ENCODE data around the gene SAMHD1.
"Not testable (repeated sequence)": the region's sequence is repeated elsewhere in the genome, so short reads cannot be mapped to it uniquely, and the experiment has no call there.

The SAMHD1 gene

GRCh38 chr20:36951979-36952738, 651 bp upstream of the SAMHD1 start:
- DNase-seq = no peak

GRCh38 chr20:36950414-36951197, 902 bp downstream of the SAMHD1 start:
- DNase-seq = peak; percentile 25

GRCh38 chr20:36941401-36941835, 10.1 kb downstream of the SAMHD1 start:
- DNase-seq = no peak

GRCh38 chr20:36937402-36937770, 14.1 kb downstream of the SAMHD1 start:
- no peak for DNase-seq

- not testable (repeated sequence) for DNase-seq
Observed at GRCh38 chr20:36936761-36937401, 14.6 kb downstream of the SAMHD1 start.

GRCh38 chr20:36936341-36936740, 15.2 kb downstream of the SAMHD1 start:
- DNase-seq = no peak

- not testable (repeated sequence) for DNase-seq
Observed at GRCh38 chr20:36933571-36933970, 17.9 kb downstream of the SAMHD1 start.

- peak; percentile 11 for DNase-seq
Observed at GRCh38 chr20:36932476-36933426, 18.8 kb downstream of the SAMHD1 start.

- DNase-seq = not testable (repeated sequence)
Observed at GRCh38 chr20:36932067-36932466, 19.4 kb downstream of the SAMHD1 start.

- DNase-seq = no peak
Observed at GRCh38 chr20:36929691-36930090, 21.8 kb downstream of the SAMHD1 start.

- DNase-seq = no peak
Observed at GRCh38 chr20:36929290-36929689, 22.2 kb downstream of the SAMHD1 start.

- no peak for DNase-seq
Observed at GRCh38 chr20:36927704-36928103, 23.8 kb downstream of the SAMHD1 start.

GRCh38 chr20:36926653-36927200, 24.8 kb downstream of the SAMHD1 start:
- no peak for DNase-seq

GRCh38 chr20:36925234-36925633, 26.3 kb downstream of the SAMHD1 start:
- no peak for DNase-seq

GRCh38 chr20:36924167-36925045, 27.1 kb downstream of the SAMHD1 start:
- peak; percentile 74 for DNase-seq

- no peak for DNase-seq
Observed at GRCh38 chr20:36920334-36920730, 31.2 kb downstream of the SAMHD1 start.

GRCh38 chr20:36919715-36920333, 31.7 kb downstream of the SAMHD1 start:
- DNase-seq = peak; percentile 82

GRCh38 chr20:36917943-36918342, 33.6 kb downstream of the SAMHD1 start:
- DNase-seq = no peak

GRCh38 chr20:36917240-36917639, 34.3 kb downstream of the SAMHD1 start:
- no peak for DNase-seq

- DNase-seq = no peak
Observed at GRCh38 chr20:36916199-36916598, 35.3 kb downstream of the SAMHD1 start.

- DNase-seq = no peak
Observed at GRCh38 chr20:36908603-36909002, 42.9 kb downstream of the SAMHD1 start.
